ENCODE data around the gene RCN2. TPM values are rescaled to one million over a fixed set of nuclear protein-coding genes. Genes with fewer than 3 reads are reported as not detected.

Gene RCN2
- total and polyA plus RNA-seq, 2 experiments from 2014 or later = 170 to 327 TPM

DNA sequence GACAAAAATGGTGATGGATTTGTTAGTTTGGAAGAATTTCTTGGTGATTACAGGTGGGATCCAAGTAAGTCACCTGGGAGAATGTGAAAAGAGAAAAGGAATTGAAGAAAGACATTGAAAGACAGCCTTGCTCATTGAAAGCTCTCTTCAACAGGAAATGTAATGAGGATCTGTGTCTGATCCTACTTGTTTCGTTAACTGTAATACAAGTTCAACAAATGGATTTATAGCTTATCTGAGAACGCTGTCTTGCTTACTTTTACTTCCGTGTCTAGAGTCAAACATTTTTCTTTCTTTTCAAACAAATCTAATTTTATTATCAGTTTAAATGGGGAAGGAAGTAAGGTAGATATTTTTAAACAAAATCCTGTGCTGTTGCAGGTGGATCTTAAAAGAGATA is 15.9 kb downstream of the RCN2 start (continued):
- TF ChIP-seq, protein P1, sequence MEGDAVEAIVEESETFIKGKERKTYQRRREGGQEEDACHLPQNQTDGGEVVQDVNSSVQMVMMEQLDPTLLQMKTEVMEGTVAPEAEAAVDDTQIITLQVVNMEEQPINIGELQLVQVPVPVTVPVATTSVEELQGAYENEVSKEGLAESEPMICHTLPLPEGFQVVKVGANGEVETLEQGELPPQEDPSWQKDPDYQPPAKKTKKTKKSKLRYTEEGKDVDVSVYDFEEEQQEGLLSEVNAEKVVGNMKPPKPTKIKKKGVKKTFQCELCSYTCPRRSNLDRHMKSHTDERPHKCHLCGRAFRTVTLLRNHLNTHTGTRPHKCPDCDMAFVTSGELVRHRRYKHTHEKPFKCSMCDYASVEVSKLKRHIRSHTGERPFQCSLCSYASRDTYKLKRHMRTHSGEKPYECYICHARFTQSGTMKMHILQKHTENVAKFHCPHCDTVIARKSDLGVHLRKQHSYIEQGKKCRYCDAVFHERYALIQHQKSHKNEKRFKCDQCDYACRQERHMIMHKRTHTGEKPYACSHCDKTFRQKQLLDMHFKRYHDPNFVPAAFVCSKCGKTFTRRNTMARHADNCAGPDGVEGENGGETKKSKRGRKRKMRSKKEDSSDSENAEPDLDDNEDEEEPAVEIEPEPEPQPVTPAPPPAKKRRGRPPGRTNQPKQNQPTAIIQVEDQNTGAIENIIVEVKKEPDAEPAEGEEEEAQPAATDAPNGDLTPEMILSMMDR (conservative IDR thresholded peaks at IDR 0.05; ENCODE audit: low read depth in 2 of 2) = no peak

DNA sequence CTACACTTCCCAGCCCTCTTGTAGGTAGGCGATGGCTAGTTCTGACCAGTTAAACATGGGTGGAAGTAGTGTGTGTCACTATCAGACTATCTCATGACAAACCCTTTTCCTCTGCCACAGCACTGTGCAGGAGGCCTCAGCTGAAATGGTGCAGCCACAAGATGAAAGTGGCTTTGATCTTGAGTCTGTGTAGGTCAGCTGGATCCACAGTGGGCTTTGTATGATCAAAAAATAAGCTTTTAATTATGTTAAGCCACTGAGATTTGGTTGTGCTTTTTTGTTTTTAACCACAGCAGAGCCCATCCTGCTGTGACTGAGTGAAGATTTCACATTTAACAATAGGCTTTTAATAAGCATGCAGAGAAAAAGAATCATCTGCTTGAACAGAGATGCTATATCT is 19.7 kb downstream of the RCN2 start:
- H3K27ac Mint-ChIP-seq = no peak overlapping the region; the same call in 1 of the 2 replicates
- ATAC-seq = no peak
- H3K4me3 Mint-ChIP-seq = no peak overlapping the region
- TF ChIP-seq CREB1 (CRISPR knock-in tag; IDR thresholded peaks at IDR 0.05; ENCODE audit: low read depth) (no peak), POLR2AphosphoS5 (IDR thresholded peaks at IDR 0.05; ENCODE audit: low read depth) (no peak), EZH2phosphoT487 (IDR thresholded peaks at IDR 0.05; ENCODE audit: unreplicated experiment) (no peak), NANOG (IDR thresholded peaks at IDR 0.05; ENCODE audit: borderline replicate concordance) (no peak), ZNF114 (CRISPR knock-in tag; IDR thresholded peaks at IDR 0.05) (no peak), STAT1 (IDR thresholded peaks at IDR 0.05; ENCODE audit: unreplicated experiment) (no peak), EZH2 (IDR thresholded peaks at IDR 0.05; ENCODE audit: low read depth, unreplicated experiment) (no peak), ZNF331 (CRISPR knock-in tag; IDR thresholded peaks at IDR 0.05; ENCODE audit: low read depth) (no peak)
- TF ChIP-seq, protein P2, sequence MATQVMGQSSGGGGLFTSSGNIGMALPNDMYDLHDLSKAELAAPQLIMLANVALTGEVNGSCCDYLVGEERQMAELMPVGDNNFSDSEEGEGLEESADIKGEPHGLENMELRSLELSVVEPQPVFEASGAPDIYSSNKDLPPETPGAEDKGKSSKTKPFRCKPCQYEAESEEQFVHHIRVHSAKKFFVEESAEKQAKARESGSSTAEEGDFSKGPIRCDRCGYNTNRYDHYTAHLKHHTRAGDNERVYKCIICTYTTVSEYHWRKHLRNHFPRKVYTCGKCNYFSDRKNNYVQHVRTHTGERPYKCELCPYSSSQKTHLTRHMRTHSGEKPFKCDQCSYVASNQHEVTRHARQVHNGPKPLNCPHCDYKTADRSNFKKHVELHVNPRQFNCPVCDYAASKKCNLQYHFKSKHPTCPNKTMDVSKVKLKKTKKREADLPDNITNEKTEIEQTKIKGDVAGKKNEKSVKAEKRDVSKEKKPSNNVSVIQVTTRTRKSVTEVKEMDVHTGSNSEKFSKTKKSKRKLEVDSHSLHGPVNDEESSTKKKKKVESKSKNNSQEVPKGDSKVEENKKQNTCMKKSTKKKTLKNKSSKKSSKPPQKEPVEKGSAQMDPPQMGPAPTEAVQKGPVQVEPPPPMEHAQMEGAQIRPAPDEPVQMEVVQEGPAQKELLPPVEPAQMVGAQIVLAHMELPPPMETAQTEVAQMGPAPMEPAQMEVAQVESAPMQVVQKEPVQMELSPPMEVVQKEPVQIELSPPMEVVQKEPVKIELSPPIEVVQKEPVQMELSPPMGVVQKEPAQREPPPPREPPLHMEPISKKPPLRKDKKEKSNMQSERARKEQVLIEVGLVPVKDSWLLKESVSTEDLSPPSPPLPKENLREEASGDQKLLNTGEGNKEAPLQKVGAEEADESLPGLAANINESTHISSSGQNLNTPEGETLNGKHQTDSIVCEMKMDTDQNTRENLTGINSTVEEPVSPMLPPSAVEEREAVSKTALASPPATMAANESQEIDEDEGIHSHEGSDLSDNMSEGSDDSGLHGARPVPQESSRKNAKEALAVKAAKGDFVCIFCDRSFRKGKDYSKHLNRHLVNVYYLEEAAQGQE (IDR thresholded peaks at IDR 0.05; ENCODE audit: unreplicated experiment) = no peak
- TF ChIP-seq, protein P3, sequence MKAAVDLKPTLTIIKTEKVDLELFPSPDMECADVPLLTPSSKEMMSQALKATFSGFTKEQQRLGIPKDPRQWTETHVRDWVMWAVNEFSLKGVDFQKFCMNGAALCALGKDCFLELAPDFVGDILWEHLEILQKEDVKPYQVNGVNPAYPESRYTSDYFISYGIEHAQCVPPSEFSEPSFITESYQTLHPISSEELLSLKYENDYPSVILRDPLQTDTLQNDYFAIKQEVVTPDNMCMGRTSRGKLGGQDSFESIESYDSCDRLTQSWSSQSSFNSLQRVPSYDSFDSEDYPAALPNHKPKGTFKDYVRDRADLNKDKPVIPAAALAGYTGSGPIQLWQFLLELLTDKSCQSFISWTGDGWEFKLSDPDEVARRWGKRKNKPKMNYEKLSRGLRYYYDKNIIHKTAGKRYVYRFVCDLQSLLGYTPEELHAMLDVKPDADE (IDR thresholded peaks at IDR 0.05) = no peak
- TF ChIP-seq, protein P1 (conservative IDR thresholded peaks at IDR 0.05; ENCODE audit: low read depth in 2 of 2) = no peak

More for the DNA sequence above, 19.7 kb downstream of the RCN2 start:
- Histone ChIP-seq H3K4me3 (no peak overlapping the region), H4K20me1 (replicated peaks; ENCODE audit: insufficient read depth) (peaks cover 12% of the 10 kb centered on the region; the same call in 1 of the 2 replicates), H3K9me2 (ENCODE audit: insufficient read depth) (no peaks in the 10 kb centered on the region), H3K4me2 (no peak overlapping the region), H3K4me1 (ENCODE audit: insufficient read depth) (peaks cover 9% of the 10 kb centered on the region; the same call in 1 of the 2 replicates), H3K27me3 (ENCODE audit: insufficient read depth) (no peaks in the 10 kb centered on the region), H2AFZ (no peak overlapping the region), H3K27ac (ENCODE audit: low read depth) (no peak overlapping the region; the same call in 1 of the 2 replicates), H3F3A (replicated peaks; ENCODE audit: low read depth) (no peaks in the 10 kb centered on the region), H3K79me2 (replicated peaks; ENCODE audit: insufficient read depth) (peaks cover under 1% of the 10 kb centered on the region; the same call in 1 of the 2 replicates), H3K36me3 (ENCODE audit: insufficient read depth) (peaks cover 27% of the 10 kb centered on the region)
- DNase-seq (ENCODE audit: low spot score) = no peak
- Mint-ChIP-seq H3K36me3 (ENCODE audit: low read depth) (peaks cover 40% of the 10 kb centered on the region), H3K9me3 (no peaks in the 10 kb centered on the region), H3K27me3 (ENCODE audit: insufficient read depth, low read depth, poor library complexity) (peaks cover 2% of the 10 kb centered on the region), H3K4me1 (no peaks in the 10 kb centered on the region)
